ENCODE measurements around the gene CBY3. TPM values are rescaled to one million over a fixed set of nuclear protein-coding genes. Genes with fewer than 3 reads are reported as not detected.

Gene CBY3
- total and polyA plus RNA-seq, 2 of the 4 experiments (the other 2 are of a cell fraction): 0.18 TPM; not detected in 1

DNA sequence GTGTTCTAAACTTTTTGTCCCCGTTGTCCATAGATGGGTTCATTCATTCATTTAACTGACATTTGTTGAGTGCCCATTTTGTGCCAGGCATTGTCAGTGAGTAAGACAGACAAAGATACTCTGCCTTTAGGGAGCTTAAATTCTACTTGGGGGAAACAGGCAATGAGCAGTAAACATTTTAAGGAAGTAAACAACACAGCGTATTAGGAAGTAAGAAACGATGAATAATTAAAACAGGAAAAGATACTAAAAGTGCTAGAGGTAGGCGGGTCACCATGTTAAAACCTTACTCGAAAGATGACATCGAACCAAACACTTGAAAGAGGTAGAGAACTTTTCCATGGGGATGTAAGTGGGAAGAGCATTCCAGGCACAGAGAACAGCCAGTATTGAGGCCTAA, 46.3 kb upstream of the CBY3 start:
- Histone ChIP-seq H2AK9ac (replicated peaks; ENCODE audit: low read depth, low read length, poor library complexity) (no peak overlapping the region), H2AK5ac (ENCODE audit: low read depth, low read length) (no peak overlapping the region), H4K20me1 (ENCODE audit: insufficient read depth, low read length) (peaks cover 3% of the 10 kb centered on the region), H2AFZ (replicated peaks; ENCODE audit: low read length, poor library complexity) (no peak overlapping the region), H2BK20ac (ENCODE audit: low read depth, low read length) (no peak overlapping the region), H3K27me3 (ENCODE audit: control insufficient read depth, insufficient read depth, low read length) (no peaks in the 10 kb centered on the region), H3K4ac (ENCODE audit: low read depth, low read length) (no peak overlapping the region), H2BK15ac (ENCODE audit: low read depth, low read length) (no peak overlapping the region), H3K4me2 (ENCODE audit: low read depth, low read length) (no peak overlapping the region), H4K5ac (ENCODE audit: low read depth, low read length) (no peak overlapping the region), H2BK120ac (ENCODE audit: low read depth, low read length) (no peak overlapping the region), H3K79me1 (ENCODE audit: low read depth in 1 of 2, low read length in 2 of 2) (peaks cover 21 to 27% of the 10 kb centered on the region in 2 experiments), H3K9me1 (ENCODE audit: insufficient read depth, low read length) (peaks cover 3% of the 10 kb centered on the region; the same call in 1 of the 2 replicates), H3K9me3 (ENCODE audit: control insufficient read depth, insufficient read depth, low read length) (no peaks in the 10 kb centered on the region), H3K23ac (ENCODE audit: low read depth, low read length) (no peak overlapping the region), H3K27ac (ENCODE audit: insufficient read depth, low read length) (no peak overlapping the region), H4K91ac (ENCODE audit: insufficient read depth, low read depth, low read length) (no peak overlapping the region), H3K14ac (replicated peaks; ENCODE audit: low read depth, low read length) (no peak overlapping the region), H2BK5ac (ENCODE audit: low read depth, low read length, poor library complexity, severe bottlenecking) (peak overlapping the region; percentile 23), H3K9ac (ENCODE audit: low read depth, low read length) (no peak overlapping the region), H4K8ac (ENCODE audit: low read depth in 2 of 2, low read length in 2 of 2) (no peak overlapping the region), H3K36me3 (ENCODE audit: control insufficient read depth, insufficient read depth, low read length) (peaks cover 54% of the 10 kb centered on the region), H3K4me3 (ENCODE audit: insufficient read depth, low read depth, low read length) (no peak overlapping the region), H3K56ac (ENCODE audit: extremely low read depth, insufficient read depth, low read length) (no peak overlapping the region), H3K4me1 (ENCODE audit: control insufficient read depth, insufficient read depth, low read length) (peaks cover 5% of the 10 kb centered on the region; the same call in 1 of the 2 replicates), H3K18ac (ENCODE audit: low read depth, low read length) (no peak overlapping the region)
- POLR2A ChIA-PET (ENCODE audit: unreplicated experiment): no interaction called here
- no peak for TF ChIP-seq SMC3 (IDR thresholded peaks at IDR 0.05; ENCODE audit: low read depth, low read length)
- no peak for TF ChIP-seq BHLHE40 (IDR thresholded peaks at IDR 0.05; ENCODE audit: low read depth, low read length)
- TF ChIP-seq RAD21 (IDR thresholded peaks at IDR 0.05; ENCODE audit: low read length): no peak
- TF ChIP-seq NFE2L2 (IDR thresholded peaks at IDR 0.05; ENCODE audit: low read depth, low read length): no peak
- TF ChIP-seq RCOR1 (IDR thresholded peaks at IDR 0.05; ENCODE audit: insufficient replicate concordance, low read length): no peak
- TF ChIP-seq, protein P1, sequence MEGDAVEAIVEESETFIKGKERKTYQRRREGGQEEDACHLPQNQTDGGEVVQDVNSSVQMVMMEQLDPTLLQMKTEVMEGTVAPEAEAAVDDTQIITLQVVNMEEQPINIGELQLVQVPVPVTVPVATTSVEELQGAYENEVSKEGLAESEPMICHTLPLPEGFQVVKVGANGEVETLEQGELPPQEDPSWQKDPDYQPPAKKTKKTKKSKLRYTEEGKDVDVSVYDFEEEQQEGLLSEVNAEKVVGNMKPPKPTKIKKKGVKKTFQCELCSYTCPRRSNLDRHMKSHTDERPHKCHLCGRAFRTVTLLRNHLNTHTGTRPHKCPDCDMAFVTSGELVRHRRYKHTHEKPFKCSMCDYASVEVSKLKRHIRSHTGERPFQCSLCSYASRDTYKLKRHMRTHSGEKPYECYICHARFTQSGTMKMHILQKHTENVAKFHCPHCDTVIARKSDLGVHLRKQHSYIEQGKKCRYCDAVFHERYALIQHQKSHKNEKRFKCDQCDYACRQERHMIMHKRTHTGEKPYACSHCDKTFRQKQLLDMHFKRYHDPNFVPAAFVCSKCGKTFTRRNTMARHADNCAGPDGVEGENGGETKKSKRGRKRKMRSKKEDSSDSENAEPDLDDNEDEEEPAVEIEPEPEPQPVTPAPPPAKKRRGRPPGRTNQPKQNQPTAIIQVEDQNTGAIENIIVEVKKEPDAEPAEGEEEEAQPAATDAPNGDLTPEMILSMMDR (conservative IDR thresholded peaks at IDR 0.05; ENCODE audit: low read depth, low read length): no peak
- no peak for TF ChIP-seq POLR2A (IDR thresholded peaks at IDR 0.05; ENCODE audit: low read depth, low read length)
- TF ChIP-seq MAZ (IDR thresholded peaks at IDR 0.05; ENCODE audit: borderline replicate concordance, low read depth, low read length): no peak
- TF ChIP-seq, protein P2, sequence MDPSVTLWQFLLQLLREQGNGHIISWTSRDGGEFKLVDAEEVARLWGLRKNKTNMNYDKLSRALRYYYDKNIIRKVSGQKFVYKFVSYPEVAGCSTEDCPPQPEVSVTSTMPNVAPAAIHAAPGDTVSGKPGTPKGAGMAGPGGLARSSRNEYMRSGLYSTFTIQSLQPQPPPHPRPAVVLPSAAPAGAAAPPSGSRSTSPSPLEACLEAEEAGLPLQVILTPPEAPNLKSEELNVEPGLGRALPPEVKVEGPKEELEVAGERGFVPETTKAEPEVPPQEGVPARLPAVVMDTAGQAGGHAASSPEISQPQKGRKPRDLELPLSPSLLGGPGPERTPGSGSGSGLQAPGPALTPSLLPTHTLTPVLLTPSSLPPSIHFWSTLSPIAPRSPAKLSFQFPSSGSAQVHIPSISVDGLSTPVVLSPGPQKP (IDR thresholded peaks at IDR 0.05; ENCODE audit: borderline replicate concordance, low read depth, low read length): no peak
- no peak for TF ChIP-seq CHD1 (IDR thresholded peaks at IDR 0.05; ENCODE audit: low read depth, low read length)
- TF ChIP-seq CEBPB (IDR thresholded peaks at IDR 0.05; ENCODE audit: low read depth, low read length): no peak
- no peak for TF ChIP-seq USF2 (IDR thresholded peaks at IDR 0.05; ENCODE audit: low read depth, low read length)
- no peak for TF ChIP-seq MXI1 (IDR thresholded peaks at IDR 0.05; ENCODE audit: borderline replicate concordance, low read depth, low read length)
- no peak for ATAC-seq (ENCODE audit: low read depth)
- BruUV-seq (replicated peaks): no TSS peak
- DNase-seq: no peak
- intact Hi-C loops (cut with micrococcal nuclease): no loop called here
- CTCF ChIA-PET: no interaction called here
- WGBS, 2 experiments (ENCODE audit: extremely low coverage in 2 of 2, insufficient read length in 1 of 2): 96% methylated on average over 5 of the region's 6 CpGs; no CpG with 5 or more reads in 1 of the 2 experiments
- dilution Hi-C loops (cut with HindIII; ENCODE audit: low sequenced_read_pairs, unreplicated experiment): no loop called here
- in situ Hi-C loops (cut with MboI; ENCODE audit: low sequenced_read_pairs): no loop called here
